SK-N-MC (cell line): ENCODE results near the gene UGT1A6.
"Not testable (repeated sequence)": the region's sequence is repeated elsewhere in the genome, so short reads cannot be mapped to it uniquely, and the experiment has no call there.

Experiments
- DNase-seq: peaks from one replicate; pipeline ENCODE4 v3.0.0-alpha.2; 2011; ENCODE audit warnings: low read depth, low spot score
- H3K27ac ChIP-seq: fragments of 200-600 bp; sonication (generic); 2 replicates; pipeline ENCODE4 v1.5.1; 2016; ENCODE audit warnings: mixed run types
- H3K36me3 ChIP-seq: fragments of 200-600 bp; sonication (generic); 2 replicates; pipeline ENCODE4 v1.6.1; 2017; ENCODE audit warnings: antibody characterized with exemption, low read length, mixed read lengths; ENCODE audit not compliant: insufficient read depth
- H3K4me3 ChIP-seq: fragments of 200-600 bp; sonication (generic); 2 replicates; pipeline ENCODE4 v1.5.1; 2016
- H3K9ac ChIP-seq: fragments of 200-600 bp; sonication (generic); 2 replicates; pipeline ENCODE4 v1.8.0; 2017; ENCODE audit warnings: mixed run types, mixed read lengths; ENCODE audit not compliant: insufficient read length
- H3K9me3 ChIP-seq: fragments of 200-600 bp; sonication (generic); 2 replicates; pipeline ENCODE4 v1.6.1; 2017; ENCODE audit warnings: low read depth, mild to moderate bottlenecking, antibody characterized with exemption, low read length, moderate library complexity, mixed read lengths
- EZH2 ChIP-seq: fragments of 200-600 bp; sonication (generic); IDR thresholded peaks from one replicate; pipeline ENCODE4 v1.6.1; 2017; ENCODE audit warnings: antibody characterized with exemption
- FOXP2 ChIP-seq: optimal IDR thresholded peaks from 2 replicates; pipeline ENCODE3; 2011; ENCODE audit warnings: mild to moderate bottlenecking, moderate library complexity; ENCODE audit not compliant: insufficient read depth; ENCODE audit errors: extremely low read length, control extremely low read depth
- POLR2AphosphoS5 ChIP-seq: IDR thresholded peaks from 2 replicates; pipeline ENCODE4 v1.6.1; 2012; ENCODE audit warnings: mild to moderate bottlenecking, low read depth, low read length, borderline replicate concordance

UGT1A6 gene

DNA sequence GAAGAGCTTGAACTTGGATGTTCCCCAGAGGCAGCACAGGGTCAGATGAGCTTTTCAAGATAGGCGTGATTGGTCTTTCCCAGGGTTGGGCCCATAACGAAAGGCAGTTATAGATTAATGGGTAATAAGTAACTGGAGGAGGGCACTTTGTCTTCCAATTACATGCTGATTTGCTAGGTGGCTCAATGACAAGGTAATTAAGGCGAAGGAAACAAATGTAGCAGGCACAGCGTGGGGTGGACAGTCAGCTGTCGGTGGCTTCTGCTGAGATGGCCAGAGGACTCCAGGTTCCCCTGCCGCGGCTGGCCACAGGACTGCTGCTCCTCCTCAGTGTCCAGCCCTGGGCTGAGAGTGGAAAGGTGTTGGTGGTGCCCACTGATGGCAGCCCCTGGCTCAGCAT, 25.9 kb downstream of the UGT1A6 start, which contains the start of gene UGT1A4:
Gene UGT1A4, plus strand, starts transcription at position 185 of the 400 bp plus-strand sequence. Its CDS starts 85 bp downstream, at position 270.
- no peaks in the 10 kb centered on the region for H3K36me3 ChIP-seq
- H3K27ac ChIP-seq, result no peak within 1 kb of the TSS
- no peak within 1 kb of the TSS for H3K4me3 ChIP-seq
- TF ChIP-seq FOXP2 (no peak), POLR2AphosphoS5 (no peak), EZH2 (no peak)
- DNase-seq, result no peak
- H3K9ac ChIP-seq, result no peak within 1 kb of the TSS
- H3K9me3 ChIP-seq, result no peaks in the 10 kb centered on the region

DNA sequence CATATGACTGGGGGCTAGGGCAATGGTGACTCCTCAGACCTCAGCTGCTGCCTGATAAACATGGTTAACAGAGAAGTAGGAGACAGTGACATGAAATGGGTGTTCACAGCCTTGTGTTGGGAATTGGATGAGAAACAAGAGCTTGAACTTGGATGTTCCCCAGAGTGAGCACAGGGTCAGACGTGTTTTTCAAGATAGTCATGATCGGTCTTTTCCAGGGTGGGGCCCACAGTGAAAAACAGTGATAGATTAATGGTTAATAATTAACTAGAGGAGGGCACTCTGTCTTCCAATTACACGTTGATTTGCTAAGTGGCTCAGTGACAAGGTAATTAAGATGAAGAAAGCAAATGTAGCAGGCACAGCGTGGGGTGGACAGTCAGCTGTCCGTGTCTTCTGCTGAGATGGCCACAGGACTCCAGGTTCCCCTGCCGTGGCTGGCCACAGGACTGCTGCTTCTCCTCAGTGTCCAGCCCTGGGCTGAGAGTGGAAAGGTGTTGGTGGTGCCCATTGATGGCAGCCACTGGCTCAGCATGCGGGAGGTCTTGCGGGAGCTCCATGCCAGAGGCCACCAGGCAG, 36.1 kb downstream of the UGT1A6 start, which contains the start of gene UGT1A3:
Gene UGT1A3, plus strand, starts transcription at position 320 of the 579 bp plus-strand sequence. Its CDS starts 85 bp downstream, at position 405.
- Histone ChIP-seq H3K9me3 (no peaks in the 10 kb centered on the region), H3K4me3 (no peak within 1 kb of the TSS), H3K27ac (no peak within 1 kb of the TSS), H3K36me3 (no peaks in the 10 kb centered on the region), H3K9ac (no peak within 1 kb of the TSS)
- no peak for DNase-seq
- TF ChIP-seq FOXP2 (no peak), EZH2 (no peak)

DNA sequence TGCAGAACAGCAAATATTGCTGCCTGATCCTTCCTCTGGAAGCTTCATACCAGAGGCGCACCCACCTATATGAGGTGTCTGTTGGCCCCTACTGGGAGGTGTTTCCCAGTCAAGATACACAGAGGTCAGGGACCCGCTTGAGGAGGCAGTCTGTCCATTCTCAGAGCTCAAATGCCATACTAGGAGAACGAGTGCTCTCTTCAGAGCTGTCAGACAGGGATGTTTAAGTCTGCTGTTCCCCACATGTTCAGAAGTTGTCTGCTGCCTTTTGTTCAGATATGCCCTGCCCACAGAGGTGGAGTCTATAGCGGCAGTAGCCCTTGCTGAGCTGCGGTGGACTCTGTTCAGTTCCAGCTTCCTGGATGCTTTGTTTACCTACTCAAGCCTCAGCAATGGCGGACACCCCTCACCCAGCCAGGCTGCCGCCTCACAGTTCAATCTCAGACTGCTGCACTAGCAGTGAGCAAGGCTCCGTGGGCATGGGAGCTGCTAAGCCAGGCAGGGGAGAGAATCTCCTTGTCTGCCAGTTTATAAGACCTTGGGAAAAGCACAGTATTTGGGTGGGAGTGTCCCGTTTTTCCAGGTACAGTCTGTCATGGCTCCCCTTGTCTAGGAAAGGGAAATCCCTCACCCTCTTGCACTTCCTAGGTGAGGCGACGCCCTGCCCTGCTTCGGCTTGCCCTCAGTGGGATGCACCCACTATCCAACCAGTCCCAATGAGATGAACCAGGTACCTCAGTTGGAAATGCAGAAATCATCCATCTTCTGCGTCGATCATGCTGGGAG, 44.4 kb downstream of the UGT1A6 start:
- H3K4me3 ChIP-seq, DNase-seq, H3K36me3 ChIP-seq, H3K9ac ChIP-seq, H3K27ac ChIP-seq, H3K9me3 ChIP-seq: not testable (repeated sequence)

DNA sequence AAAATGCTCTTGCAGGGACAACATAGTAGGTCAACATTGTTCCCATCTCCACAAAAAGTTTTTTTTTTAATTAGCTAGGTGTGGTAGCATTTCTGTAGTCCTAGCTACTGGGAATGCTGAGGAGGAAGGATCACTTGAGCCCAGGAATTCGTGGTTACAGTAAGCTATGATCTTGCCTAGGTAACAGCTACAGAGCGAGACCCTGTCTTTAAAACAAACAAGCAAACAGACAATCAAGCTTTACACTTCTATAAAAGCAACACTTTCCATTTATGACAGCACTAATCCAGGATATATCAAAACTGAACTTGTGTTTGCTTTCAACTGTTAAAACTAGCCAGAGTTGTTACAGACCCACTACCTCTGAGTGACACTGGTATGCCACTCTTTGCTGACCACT, 48.2 kb downstream of the UGT1A6 start:
- Histone ChIP-seq H3K9ac (no peak overlapping the region), H3K27ac (no peak overlapping the region), H3K36me3 (no peaks in the 10 kb centered on the region), H3K4me3 (no peak overlapping the region), H3K9me3 (no peaks in the 10 kb centered on the region)
- DNase-seq, result no peak
- no peak for TF ChIP-seq FOXP2

DNA sequence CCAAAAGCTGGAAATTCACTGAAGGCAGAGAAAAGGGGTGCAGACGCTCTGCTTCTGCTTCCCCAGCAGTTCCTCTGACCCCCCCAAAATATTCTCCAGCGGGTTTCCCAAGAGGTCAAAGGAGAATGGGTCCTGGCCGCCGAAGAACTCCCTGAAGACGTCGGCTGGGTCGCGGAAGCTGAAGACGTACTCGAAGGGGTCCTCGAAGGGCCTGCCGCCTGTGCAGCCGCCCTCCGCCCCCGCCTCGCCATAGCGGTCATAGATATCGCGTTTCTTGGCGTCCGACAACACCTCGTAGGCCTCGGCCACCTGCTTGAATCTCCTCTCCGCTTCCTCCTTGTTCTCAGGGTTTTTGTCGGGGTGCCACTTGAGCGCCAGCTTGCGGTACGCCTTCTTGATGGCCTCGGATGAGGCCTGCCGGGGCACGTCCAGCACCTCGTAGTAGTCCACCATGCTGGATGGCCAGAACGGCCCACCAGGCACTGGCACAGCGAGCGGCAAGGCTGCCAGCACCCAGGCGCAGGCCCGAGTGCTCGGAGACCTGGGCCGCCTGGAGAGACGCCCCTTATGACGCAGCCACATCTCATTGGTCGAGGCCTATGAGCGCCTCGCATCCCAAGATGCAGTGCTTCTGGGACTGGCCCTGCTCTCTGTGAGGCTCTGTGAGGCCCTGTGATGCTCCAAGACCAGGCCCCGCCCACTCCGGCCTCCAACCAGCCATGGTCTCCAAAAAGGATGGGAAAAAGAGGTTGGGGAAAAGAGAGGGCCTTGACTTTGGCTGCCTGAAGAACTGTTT, 51.0 kb downstream of the UGT1A6 start:
- TF ChIP-seq FOXP2 (no peak), POLR2AphosphoS5 (no peak), EZH2 (no peak)
- no peak for DNase-seq
- H3K36me3 ChIP-seq, result no peaks in the 10 kb centered on the region

DNA sequence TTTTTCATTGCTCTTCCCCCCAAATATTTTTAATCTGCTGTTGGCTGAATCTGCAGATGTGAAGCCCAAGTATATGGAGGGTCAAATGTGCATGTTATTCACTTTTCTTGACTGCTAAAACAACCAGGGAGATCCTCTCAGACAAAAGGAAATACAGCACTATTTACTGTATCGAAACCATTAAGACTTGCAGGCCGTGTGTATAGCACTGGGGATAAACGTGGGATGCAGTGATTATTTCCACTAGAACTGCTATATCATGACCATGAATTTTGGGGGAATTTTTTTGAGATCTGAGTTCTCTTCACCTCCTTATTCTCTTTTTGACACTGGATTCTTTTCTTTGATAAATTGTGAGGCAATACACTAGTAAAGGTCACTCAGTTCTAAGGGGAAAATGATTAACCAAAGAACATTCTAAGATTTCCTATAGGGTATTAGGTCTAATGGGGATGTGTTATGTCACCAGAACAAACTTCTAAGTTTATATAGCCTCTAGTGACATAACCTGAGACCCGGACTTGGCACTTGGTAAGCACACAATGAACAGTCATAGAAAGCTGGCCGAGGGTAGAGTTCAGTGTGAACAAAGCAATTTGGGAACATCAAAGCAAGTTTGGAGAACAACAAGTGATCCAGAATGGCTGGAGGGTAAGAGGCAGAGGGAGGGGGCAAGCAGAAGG, 52.5 kb downstream of the UGT1A6 start:
- no peaks in the 10 kb centered on the region for H3K9me3 ChIP-seq
- no peak overlapping the region for H3K9ac ChIP-seq
- H3K36me3 ChIP-seq, result no peaks in the 10 kb centered on the region
- H3K27ac ChIP-seq, result no peak overlapping the region
- TF ChIP-seq FOXP2, result no peak
- no peak for TF ChIP-seq EZH2
- no peak for TF ChIP-seq POLR2AphosphoS5
- no peak for DNase-seq
- H3K4me3 ChIP-seq, result no peak overlapping the region

More for the DNA sequence above, 51.0 kb downstream of the UGT1A6 start:
- Histone ChIP-seq H3K27ac (no peak overlapping the region), H3K9ac (no peak overlapping the region), H3K9me3 (no peaks in the 10 kb centered on the region), H3K4me3 (no peak overlapping the region)

DNA sequence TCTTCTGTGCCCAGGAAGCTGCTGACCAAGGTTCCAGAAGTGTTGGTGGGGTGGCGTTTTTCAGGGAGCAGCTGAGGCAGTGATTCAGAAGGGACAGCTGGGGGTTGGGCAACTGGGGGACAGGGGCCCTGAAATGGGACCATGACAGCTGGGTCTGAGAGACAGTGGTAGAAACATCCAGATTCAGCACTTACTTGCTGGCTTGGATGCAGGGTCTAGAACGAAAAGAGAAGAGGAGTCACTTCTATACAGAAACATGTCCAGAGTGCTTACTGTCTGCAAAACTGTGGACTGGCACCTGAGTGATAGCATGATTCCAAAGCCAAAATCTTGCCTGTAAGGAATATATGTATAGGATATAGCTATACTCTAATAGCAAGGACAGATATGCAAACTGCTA, 53.1 kb downstream of the UGT1A6 start:
- DNase-seq, H3K9ac ChIP-seq, H3K27ac ChIP-seq, H3K9me3 ChIP-seq, H3K4me3 ChIP-seq, H3K36me3 ChIP-seq: not testable (repeated sequence)

DNA sequence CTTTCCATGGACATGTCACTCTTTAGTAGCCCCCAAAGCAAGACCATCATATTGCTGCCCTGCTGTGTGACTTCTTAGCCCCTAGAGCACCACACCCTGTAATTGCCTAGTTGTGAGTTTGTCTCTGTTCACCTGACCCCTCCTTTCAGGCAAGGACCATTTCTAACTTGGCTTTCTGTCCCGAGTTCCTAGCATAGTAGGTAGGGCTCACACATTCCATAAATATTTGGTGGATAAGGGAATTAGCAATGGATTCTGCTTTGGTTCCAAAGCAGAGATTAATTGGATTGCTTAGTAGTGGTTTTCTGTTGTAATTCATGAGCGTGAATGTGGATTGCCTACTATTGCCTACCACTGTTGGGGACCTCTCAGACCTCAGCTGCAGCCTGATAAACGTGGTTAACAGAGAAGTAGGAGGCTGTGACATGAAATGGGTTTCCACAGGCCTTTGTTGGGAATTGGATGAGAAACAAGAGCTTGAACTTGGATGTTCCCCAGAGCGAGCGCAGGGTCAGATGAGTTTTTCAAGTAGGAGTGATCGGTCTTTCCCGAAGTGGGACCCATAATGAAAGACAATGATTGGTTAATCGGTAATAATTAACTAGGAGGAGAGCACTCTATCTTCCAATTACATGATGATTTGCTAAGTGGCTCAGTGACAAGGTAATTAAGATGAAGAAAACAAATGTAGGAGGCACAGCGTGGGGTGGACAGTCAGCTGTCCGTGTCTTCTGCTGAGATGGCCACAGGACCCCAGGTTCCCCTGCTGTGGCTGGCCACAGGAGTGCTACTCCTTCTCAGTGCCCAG, 54.0 kb downstream of the UGT1A6 start:
- TF ChIP-seq EZH2 (no peak), POLR2AphosphoS5 (no peak)
- Histone ChIP-seq H3K36me3 (no peaks in the 10 kb centered on the region), H3K27ac (no peak overlapping the region), H3K9ac (no peak overlapping the region), H3K4me3 (no peak overlapping the region), H3K9me3 (no peaks in the 10 kb centered on the region)
- no peak for DNase-seq
